Right atrium auricular region (tissue), 2 donors: Measurements from ENCODE around the gene EDARADD. TPM values are rescaled to one million over a fixed set of nuclear protein-coding genes. Genes with fewer than 3 reads are reported as not detected.

Experiments used
- DNase-seq: peaks from one replicate; pipeline ENCODE4 v3.0.0-alpha.2; 2019; ENCODE audit warnings: low spot score
- H3K27ac ChIP-seq, 2 donors: fragments of 200-600 bp; sonication (generic); 1 replicate in 1 of 2; 2 replicates in 1 of 2; pipeline ENCODE4 v1.5.1; 2016 to 2019
- H3K27me3 ChIP-seq, 2 donors: fragments of 200-600 bp; sonication (generic); one replicate each; pipeline versions ENCODE4 v1.5.1 to v1.6.0; 2017 to 2019
- H3K36me3 ChIP-seq: fragments of 200-600 bp; sonication (generic); one replicate; pipeline ENCODE4 v1.5.1; 2016
- H3K4me1 ChIP-seq, 2 donors: fragments of 200-600 bp; sonication (generic); one replicate each; pipeline versions ENCODE4 v1.5.1 to v1.6.0; 2017 to 2019
- H3K4me3 ChIP-seq, 2 donors: fragments of 200-600 bp; sonication (generic); 1 replicate in 1 of 2; 2 replicates in 1 of 2; pipeline ENCODE4 v1.5.1; 2017 to 2019; ENCODE audit warnings: mild to moderate bottlenecking in 1 of 2, moderate library complexity in 1 of 2
- H3K9me3 ChIP-seq, 2 donors: fragments of 200-600 bp; sonication (generic); one replicate each; pipeline ENCODE4 v1.5.1; 2019
- CTCF ChIP-seq, 2 donors: fragments of 200-600 bp; sonication (generic); IDR thresholded peaks; one replicate each; pipeline ENCODE4 v1.5.1; 2019; ENCODE audit warnings: antibody characterized with exemption in 2 of 2
- total RNA-seq, 2 donors: library from RNA; depleted of rRNA; stranded (reverse); fragments of >200 nt; gene quantifications; one replicate each; pipeline ENCODE4 v1.1.0, GENCODE V29; 2016

Gene EDARADD
- total RNA-seq, 2 donors from 2014 or later, result 0.63 TPM; not detected in 1

DNA sequence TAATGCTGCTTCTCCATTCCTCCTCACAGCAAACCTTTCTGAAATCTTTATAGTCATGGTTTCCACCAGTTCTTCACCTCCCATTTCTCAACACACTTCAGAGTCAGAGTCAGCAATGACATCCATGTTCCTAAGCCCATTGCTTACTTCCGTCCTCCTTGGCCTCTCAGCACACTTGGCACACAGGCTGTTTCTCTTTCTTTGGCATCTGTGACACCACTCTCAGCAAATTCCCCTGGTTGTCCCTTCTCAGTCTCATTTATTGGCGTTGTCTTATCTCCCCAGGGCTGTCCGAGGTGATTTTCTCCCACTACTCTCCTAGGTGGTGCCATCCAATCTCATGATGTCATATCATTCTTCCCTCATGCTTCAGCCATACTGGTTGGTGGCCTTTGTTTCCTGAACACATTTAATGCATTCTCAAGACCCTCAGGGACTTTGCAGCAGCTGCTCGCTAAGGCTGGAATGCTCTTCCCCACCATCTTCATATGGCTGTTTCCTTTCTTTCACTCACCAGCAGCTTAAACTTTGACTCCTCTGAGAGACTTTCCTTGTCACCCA is 126.4 kb downstream of the EDARADD start:
- Histone ChIP-seq H3K4me3 (no peak overlapping the region), H3K9me3 (no peaks in the 10 kb centered on the region), H3K36me3 (no peaks in the 10 kb centered on the region), H3K4me1 (peaks cover 0 to 16% of the 10 kb centered on the region in 2 donors), H3K27me3 (no peaks in the 10 kb centered on the region), H3K27ac (peak overlapping the region in 1 of 2 donors; percentile 55)
- TF ChIP-seq CTCF (IDR thresholded peaks at IDR 0.05), result no peak
- no peak for DNase-seq

GRCh38 chr1:236522937-236523703 is 129.0 kb downstream of the EDARADD start:
- no peak for TF ChIP-seq CTCF (IDR thresholded peaks at IDR 0.05)
- H3K36me3 ChIP-seq, result peaks cover 25% of the 10 kb centered on the region
- H3K27ac ChIP-seq, result peak overlapping the region; percentile 90 to 95
- no peaks in the 10 kb centered on the region for H3K9me3 ChIP-seq
- H3K4me1 ChIP-seq, result peaks cover 0 to 17% of the 10 kb centered on the region in 2 donors
- H3K27me3 ChIP-seq, result no peaks in the 10 kb centered on the region
- H3K4me3 ChIP-seq, result peak overlapping the region; percentile 80 to 85
- no peak for DNase-seq

DNA sequence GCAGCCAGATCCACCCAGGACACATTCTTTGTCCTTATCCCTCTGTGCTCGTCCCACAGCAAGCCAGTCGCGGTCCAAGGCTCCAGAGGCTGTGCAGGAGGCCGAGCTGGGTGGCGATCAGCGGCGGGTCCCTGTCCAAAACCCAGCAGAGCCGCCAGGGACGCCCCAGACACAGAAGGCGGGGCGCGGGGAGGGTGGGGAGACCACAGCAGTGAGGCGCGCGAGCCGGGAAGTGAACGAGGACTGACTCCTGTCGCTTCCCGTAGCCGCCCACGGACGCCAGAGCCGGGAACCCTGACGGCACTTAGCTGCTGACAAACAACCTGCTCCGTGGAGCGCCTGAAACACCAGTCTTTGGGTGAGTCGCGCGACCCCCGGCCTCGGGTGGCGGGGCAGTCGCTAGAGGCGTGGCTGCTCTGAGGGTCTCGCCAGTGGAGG is 129.6 kb downstream of the EDARADD start, which contains the start of gene LGALS8:
Gene LGALS8, plus strand, starts transcription at position 279 of the 438 bp plus-strand sequence. CDS start 2,089 bp downstream, outside the sequence.
- no peak for TF ChIP-seq CTCF (IDR thresholded peaks at IDR 0.05)
- peak; percentile 93 for DNase-seq
- H3K27ac ChIP-seq, result peak within 1 kb of the TSS; percentile 90 to 95

DNA sequence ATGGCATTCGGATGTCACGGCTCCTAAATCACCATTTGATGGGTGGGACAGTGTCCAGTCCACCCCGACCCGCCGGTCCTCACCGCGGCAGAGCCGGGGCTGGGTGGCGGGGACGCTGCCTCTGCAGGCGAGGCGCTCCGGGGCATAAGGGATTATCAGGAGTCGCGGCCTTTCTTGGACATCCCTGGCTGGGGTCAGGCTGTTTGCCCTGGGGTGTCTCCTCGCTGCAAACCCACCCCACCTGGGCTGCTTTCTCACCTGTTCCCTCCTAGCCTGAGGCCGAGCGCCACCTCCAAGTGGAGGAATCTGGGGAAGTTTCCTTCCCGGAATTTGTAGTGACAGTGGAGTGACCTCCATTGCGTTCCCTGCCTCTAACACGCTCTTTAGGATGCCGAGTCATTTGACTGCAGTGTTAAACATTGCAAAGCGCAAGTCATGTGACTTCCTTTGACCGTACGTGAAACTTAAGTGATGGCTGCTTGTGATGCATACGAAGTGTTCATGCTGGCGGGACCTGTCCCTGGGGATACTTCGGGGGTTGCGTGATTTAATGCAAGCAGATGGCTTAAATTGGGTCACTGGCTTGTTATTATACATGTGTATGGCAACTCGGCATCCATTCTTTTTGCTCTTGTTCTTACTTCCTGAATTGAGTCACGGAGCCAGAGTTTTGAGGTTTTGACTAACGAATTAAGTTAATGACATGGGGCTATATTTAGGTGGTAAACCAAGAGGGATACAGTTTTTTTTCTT is 130.2 kb downstream of the EDARADD start:
- Histone ChIP-seq H3K27me3 (no peaks in the 10 kb centered on the region), H3K9me3 (no peaks in the 10 kb centered on the region), H3K36me3 (peaks cover 34% of the 10 kb centered on the region), H3K27ac (peak overlapping the region; percentile 90 to 95), H3K4me1 (peaks cover 0 to 17% of the 10 kb centered on the region in 2 donors), H3K4me3 (peak overlapping the region; percentile 80 to 85)
- no peak for TF ChIP-seq CTCF (IDR thresholded peaks at IDR 0.05)
- peak; percentile 64 for DNase-seq

More for the DNA sequence above, 129.6 kb downstream of the EDARADD start, which contains the start of gene LGALS8:
- H3K4me3 ChIP-seq, result peak within 1 kb of the TSS; percentile 80 to 85
- no peaks in the 10 kb centered on the region for H3K27me3 ChIP-seq
- H3K36me3 ChIP-seq, result peaks cover 29% of the 10 kb centered on the region
- peaks cover 0 to 17% of the 10 kb centered on the region in 2 donors for H3K4me1 ChIP-seq
- no peaks in the 10 kb centered on the region for H3K9me3 ChIP-seq

- peak overlapping the region; percentile 80 to 85 for H3K4me3 ChIP-seq
- H3K9me3 ChIP-seq, result no peaks in the 10 kb centered on the region
- H3K27ac ChIP-seq, result peak overlapping the region; percentile 90 to 95
- peaks cover 34% of the 10 kb centered on the region for H3K36me3 ChIP-seq
- TF ChIP-seq CTCF (IDR thresholded peaks at IDR 0.05), result no peak
- no peaks in the 10 kb centered on the region for H3K27me3 ChIP-seq
- peaks cover 0 to 17% of the 10 kb centered on the region in 2 donors for H3K4me1 ChIP-seq
- no peak for DNase-seq
These were observed 130.8 kb downstream of the EDARADD start for GRCh38 chr1:236524895-236525184.
